ENCODE results near the gene DOC2B.

GRCh38 chr17:164303-165235 lies 16.9 kb downstream of the DOC2B start:
- TF ChIP-seq EZH2phosphoT487 (IDR thresholded peaks at IDR 0.05; ENCODE audit: low read length) (no peak), CTCF (IDR thresholded peaks at IDR 0.05; ENCODE audit: low read length) (no peak), EZH2 (optimal IDR thresholded peaks at IDR 0.05; ENCODE audit: low read depth, low read length) (no peak)
